GM23248 (cell line): ENCODE measurements around the gene GPR135.

ENCODE experiments used
- EZH2 ChIP-seq: fragments of 200-600 bp; sonication (generic); IDR thresholded peaks from 2 replicates; pipeline ENCODE4 v1.6.1; 2018; ENCODE audit warnings: antibody characterized with exemption, mild to moderate bottlenecking; ENCODE audit not compliant: insufficient read depth, poor library complexity, severe bottlenecking
- EZH2phosphoT487 ChIP-seq: fragments of 200-600 bp; sonication (generic); IDR thresholded peaks from 2 replicates; pipeline ENCODE4 v1.6.1; 2018; ENCODE audit warnings: antibody characterized with exemption, moderate library complexity, mild to moderate bottlenecking, low read depth; ENCODE audit not compliant: insufficient read depth

DNA sequence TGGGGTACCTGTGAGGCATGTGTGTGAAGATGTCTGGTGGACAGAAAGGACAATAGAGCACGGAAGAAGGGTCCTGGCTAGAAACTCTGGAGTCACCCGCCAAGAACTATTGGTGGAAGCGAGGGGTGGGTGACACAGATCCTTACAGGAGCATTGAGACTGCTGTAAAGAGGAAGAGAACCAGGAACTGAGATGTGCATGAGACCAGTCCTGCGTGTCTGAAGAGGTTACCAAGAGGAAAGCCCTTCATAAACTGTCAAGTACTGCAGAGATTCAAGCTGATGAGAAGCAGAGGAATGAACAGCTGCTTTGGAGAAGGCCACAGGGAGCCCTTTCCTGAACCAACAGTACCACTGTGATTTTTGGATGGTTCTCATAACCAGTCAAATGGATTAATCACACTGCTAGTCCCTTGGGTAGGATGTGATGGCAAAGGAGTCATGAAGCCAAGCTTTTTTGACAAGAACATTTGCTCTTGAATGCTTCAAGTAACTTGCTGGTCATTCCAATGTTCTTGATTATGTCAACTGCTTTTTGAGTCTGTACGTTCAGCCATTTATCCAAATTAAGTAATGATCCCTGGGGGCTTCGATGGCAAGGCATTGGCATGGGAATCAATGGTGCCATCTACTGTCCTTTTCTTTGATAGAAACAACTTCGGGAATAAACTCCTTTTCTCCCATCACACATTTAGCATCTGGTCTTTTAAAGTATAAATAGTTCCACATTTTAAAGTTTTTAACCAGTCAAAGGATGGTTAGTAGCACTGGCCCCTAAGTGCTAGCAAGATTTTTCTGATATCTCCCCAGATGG lies 42.9 kb downstream of the GPR135 start:
- TF ChIP-seq EZH2phosphoT487 = no peak
- no peak for TF ChIP-seq EZH2
